GM12801 (cell line): ENCODE measurements around the gene RAPGEF5.

ENCODE experiments used
- TF ChIP-seq, protein P1 (sequence below): IDR thresholded peaks from one replicate; pipeline ENCODE4 v1.5.1; 2011; ENCODE audit warnings: control low read depth; ENCODE audit not compliant: insufficient read length; ENCODE audit errors: extremely low read depth

The RAPGEF5 gene

DNA sequence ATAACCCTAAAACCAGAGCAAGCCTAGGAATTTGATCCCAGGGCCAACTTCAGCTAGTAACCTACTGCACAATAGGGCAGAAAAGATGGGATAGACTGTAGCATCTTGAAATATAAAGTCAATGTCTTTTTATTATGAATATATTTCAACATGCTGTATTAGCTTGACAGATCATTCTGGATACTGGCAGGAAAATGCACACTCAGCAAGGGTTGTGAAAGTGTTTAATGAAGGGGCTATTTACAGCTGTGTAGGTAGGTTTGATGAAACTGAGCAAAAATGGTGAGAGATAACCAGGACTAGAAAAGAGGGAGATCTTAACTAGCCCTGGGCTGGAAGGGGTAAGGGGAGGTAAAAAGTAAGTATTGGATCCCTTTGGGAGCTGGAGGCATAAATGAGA is 156.2 kb downstream of the RAPGEF5 start:
- TF ChIP-seq, protein P1, sequence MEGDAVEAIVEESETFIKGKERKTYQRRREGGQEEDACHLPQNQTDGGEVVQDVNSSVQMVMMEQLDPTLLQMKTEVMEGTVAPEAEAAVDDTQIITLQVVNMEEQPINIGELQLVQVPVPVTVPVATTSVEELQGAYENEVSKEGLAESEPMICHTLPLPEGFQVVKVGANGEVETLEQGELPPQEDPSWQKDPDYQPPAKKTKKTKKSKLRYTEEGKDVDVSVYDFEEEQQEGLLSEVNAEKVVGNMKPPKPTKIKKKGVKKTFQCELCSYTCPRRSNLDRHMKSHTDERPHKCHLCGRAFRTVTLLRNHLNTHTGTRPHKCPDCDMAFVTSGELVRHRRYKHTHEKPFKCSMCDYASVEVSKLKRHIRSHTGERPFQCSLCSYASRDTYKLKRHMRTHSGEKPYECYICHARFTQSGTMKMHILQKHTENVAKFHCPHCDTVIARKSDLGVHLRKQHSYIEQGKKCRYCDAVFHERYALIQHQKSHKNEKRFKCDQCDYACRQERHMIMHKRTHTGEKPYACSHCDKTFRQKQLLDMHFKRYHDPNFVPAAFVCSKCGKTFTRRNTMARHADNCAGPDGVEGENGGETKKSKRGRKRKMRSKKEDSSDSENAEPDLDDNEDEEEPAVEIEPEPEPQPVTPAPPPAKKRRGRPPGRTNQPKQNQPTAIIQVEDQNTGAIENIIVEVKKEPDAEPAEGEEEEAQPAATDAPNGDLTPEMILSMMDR: no peak

- TF ChIP-seq, protein P1: no peak
Measured at GRCh38 chr7:22200238-22200637, 156.7 kb downstream of the RAPGEF5 start.

DNA sequence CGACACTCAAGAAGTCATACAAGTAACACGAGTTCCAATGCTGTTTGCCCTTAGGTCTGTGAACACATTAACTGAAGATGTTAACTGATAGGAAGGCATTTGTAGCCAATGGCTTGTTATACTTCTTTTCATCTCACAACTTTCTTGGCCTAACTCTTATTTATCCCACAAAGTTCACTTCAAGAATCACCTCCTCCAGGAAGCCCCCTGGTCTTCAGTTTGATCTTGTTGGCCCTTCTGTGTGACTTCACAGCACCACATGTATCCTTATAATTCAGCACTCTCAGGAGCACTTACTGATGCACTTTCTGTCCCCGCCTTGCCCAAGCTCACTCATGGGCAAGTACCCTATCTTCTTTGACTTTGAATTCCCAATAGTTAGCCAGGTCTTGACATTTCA is 159.6 kb downstream of the RAPGEF5 start:
- TF ChIP-seq, protein P1: no peak

DNA sequence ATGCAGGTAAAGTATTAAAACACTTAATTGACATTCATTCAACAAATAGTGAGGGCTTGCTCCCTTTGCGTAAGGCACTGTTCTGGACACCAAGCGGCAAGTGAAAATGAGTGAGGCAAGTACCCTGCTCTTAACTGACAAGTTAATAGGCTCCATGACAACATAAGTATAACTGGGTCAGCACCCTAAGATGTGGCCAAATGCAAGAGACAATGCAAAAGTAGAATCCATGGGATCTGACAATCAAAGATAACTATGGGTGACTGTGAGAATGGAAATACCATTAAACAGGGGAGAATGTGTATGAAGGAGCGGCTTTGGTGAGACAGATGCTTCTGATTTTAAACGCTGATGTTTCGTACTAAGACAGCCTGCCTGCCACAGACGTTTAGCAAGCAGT is 160.5 kb downstream of the RAPGEF5 start:
- TF ChIP-seq, protein P1: no peak

DNA sequence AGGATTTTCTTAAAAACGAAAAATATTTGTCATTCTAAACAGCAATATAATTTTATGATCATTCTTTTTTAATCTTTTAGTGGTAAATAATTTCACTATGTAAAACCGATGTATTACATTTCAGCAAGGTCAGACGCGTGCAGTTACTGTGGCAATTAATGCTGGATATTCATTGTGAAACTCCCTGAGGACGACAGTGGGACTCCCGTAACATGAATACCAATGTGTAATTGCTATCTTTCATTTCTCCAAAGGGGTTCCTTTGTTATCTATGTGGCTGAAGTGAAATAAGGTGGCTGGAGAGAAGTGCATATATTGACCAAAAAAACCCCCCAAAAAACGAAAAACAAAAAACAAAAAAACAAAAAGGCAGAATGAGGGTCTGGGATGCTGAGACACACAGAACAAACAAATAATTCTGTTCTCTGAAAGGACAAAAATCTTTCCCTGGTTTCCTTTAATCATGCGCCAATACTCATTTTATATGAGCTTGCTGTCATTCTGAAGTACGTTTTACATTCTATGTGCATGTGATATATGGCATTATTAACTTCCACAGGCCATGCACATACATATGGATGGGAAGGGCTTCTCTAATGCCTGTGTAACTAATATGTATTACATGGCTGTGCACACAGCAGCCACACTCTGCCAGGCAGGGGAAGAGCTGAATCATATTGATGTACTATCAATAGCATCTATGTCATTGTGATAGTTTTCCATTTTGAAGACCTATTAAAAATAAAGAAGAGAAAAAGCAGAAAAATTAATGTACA is 161.4 kb downstream of the RAPGEF5 start:
- TF ChIP-seq, protein P1: no peak

DNA sequence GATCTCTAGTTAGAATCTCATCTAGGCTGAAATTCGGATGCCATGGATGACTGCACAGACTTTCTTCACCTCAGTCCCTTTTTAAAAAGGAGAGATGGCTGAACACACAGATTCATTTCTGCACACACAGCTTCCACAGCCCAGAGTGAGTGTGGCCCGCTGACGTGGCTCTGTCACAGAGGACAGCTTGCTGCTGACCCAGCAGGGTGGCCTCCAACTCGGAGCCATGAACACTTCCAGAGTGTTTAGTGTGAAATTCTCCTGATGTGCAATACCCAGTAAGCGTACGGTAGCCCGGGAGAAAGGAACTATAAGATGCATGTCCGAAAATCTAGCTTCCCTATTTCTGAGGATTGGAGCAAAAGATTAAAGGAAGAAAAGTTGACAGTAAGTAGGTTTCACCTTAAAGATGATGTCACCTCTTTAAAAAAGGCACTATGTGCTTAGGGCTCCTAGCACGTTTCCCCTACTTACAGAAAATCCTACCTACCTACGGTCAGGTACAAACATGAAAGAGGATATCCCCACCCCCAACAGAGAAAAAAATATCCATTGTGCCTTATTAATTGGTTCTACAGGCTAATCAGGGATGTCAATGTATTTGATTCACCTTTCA is 162.2 kb downstream of the RAPGEF5 start:
- TF ChIP-seq, protein P1: no peak

DNA sequence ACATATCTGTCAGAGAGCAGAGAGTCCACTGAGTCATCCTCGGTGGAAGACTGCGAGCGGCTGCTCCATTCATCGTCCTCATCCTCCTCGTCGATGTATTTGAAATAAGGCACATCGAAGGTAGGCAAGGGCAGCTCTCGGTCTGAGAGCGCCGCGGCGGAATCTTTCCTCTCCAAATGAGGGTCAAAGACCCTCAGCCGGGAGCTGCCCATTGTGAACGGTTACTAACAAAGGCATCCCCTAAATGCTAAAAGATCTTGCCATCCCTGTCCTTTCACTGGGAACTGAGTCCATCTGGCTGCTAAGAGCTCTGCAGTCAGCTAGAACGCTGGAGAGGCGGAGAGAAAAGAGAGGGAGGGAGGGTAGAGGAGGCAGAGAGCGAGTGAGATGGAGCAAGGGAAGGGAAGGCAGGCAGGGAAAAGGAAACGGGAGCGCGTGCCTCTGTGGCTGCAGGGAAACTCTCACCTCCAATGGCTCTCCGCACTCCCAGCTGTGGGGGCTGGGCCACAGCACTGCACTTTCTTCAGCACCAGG is 163.4 kb downstream of the RAPGEF5 start:
- TF ChIP-seq, protein P1: no peak
